ENCODE results near the gene LDLRAD4. TPM values are rescaled to one million over a fixed set of nuclear protein-coding genes. Genes with fewer than 3 reads are reported as not detected.

LDLRAD4 gene
- total RNA-seq, 1 donor from 2014 or later = 18.4 TPM

GRCh38 chr18:13178197-13178596 lies 40.4 kb upstream of the LDLRAD4 start:
- ATAC-seq (no peak), DNase-seq (no peak)
- Histone ChIP-seq H3K27me3 (no peaks in the 10 kb centered on the region), H3K9me3 (no peaks in the 10 kb centered on the region), H3K4me3 (no peak overlapping the region), H3K27ac (no peak overlapping the region), H3K4me1 (no peaks in the 10 kb centered on the region), H3K36me3 (no peaks in the 10 kb centered on the region)
- intact Hi-C loops (cut with DNase I) = no loop called here
- TF ChIP-seq, protein P1, sequence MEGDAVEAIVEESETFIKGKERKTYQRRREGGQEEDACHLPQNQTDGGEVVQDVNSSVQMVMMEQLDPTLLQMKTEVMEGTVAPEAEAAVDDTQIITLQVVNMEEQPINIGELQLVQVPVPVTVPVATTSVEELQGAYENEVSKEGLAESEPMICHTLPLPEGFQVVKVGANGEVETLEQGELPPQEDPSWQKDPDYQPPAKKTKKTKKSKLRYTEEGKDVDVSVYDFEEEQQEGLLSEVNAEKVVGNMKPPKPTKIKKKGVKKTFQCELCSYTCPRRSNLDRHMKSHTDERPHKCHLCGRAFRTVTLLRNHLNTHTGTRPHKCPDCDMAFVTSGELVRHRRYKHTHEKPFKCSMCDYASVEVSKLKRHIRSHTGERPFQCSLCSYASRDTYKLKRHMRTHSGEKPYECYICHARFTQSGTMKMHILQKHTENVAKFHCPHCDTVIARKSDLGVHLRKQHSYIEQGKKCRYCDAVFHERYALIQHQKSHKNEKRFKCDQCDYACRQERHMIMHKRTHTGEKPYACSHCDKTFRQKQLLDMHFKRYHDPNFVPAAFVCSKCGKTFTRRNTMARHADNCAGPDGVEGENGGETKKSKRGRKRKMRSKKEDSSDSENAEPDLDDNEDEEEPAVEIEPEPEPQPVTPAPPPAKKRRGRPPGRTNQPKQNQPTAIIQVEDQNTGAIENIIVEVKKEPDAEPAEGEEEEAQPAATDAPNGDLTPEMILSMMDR (IDR thresholded peaks at IDR 0.05) = no peak

- Histone ChIP-seq H3K4me1 (no peaks in the 10 kb centered on the region), H3K27ac (no peak overlapping the region), H3K4me3 (no peak overlapping the region), H3K36me3 (no peaks in the 10 kb centered on the region), H3K9me3 (no peaks in the 10 kb centered on the region), H3K27me3 (no peaks in the 10 kb centered on the region)
- no peak for DNase-seq
- intact Hi-C loops (cut with DNase I) = no loop called here
- ATAC-seq = no peak
- TF ChIP-seq, protein P1 (IDR thresholded peaks at IDR 0.05) = no peak
Observed at GRCh38 chr18:13178976-13179375, 39.6 kb upstream of the LDLRAD4 start.

DNA sequence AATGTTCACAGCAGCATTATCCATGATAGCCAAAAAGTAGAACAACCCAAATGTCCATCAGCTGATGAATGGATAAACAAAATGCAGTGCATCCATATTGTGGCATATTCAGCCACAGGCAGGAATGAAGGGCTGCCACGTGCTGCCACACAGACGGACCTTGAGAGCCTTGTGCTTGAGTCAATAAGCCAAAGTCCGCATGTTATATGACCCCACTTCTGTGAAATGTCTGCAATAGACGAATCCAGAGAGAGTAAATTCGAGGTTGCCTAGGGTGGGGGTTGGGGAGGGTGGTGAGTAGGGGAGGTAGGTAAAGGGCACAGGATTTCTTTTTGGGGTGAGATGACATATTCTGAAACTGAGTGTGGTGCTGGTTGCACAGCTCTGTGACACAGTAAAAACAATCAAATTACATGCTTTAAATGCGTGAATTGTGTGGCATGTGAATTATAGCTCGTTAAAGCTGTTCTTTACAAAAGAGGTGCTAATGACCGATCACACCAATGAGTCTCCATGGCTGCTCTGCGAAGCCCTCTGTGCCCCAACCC lies 38.9 kb upstream of the LDLRAD4 start:
- ATAC-seq (no peak), DNase-seq (no peak)
- intact Hi-C loops (cut with DNase I) = no loop called here
- Histone ChIP-seq H3K4me1 (no peaks in the 10 kb centered on the region), H3K27me3 (no peaks in the 10 kb centered on the region), H3K4me3 (no peak overlapping the region), H3K36me3 (no peaks in the 10 kb centered on the region), H3K9me3 (no peaks in the 10 kb centered on the region), H3K27ac (no peak overlapping the region)
- TF ChIP-seq, protein P1 (IDR thresholded peaks at IDR 0.05) = no peak

GRCh38 chr18:13180614-13181375 lies 37.8 kb upstream of the LDLRAD4 start:
- no peak overlapping the region for H3K4me3 ChIP-seq
- intact Hi-C loops (cut with DNase I) = no loop called here
- no peak overlapping the region for H3K27ac ChIP-seq
- no peak for DNase-seq
- H3K9me3 ChIP-seq = no peaks in the 10 kb centered on the region
- ATAC-seq = no peak
- H3K4me1 ChIP-seq = no peaks in the 10 kb centered on the region
- H3K27me3 ChIP-seq = no peaks in the 10 kb centered on the region
- TF ChIP-seq, protein P1 (IDR thresholded peaks at IDR 0.05) = no peak
- no peaks in the 10 kb centered on the region for H3K36me3 ChIP-seq

DNA sequence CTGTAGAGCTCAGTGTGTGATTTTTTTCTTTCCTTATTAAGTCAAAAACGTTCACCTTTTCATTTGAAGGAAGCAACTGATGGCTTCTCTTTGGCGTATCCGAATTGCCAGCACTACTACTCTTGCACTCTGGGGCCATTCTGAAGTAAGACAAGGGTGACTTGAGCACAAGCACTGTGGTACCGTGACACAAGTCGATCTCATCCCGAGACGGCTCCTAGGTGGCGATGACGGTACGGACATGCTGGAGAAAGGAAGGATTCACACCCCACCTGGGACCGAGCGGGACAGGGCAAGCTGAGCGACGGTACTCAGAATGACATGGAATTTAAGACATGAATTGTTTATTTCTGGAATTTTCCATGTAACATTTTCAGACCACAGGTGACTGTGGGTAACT lies 36.8 kb upstream of the LDLRAD4 start:
- TF ChIP-seq, protein P1 (IDR thresholded peaks at IDR 0.05) = no peak
- ATAC-seq (no peak), DNase-seq (no peak)
- no peaks in the 10 kb centered on the region for H3K4me1 ChIP-seq
- H3K27me3 ChIP-seq = no peaks in the 10 kb centered on the region
- H3K36me3 ChIP-seq = no peaks in the 10 kb centered on the region
- intact Hi-C loops (cut with DNase I) = no loop called here
- H3K27ac ChIP-seq = no peak overlapping the region
- H3K9me3 ChIP-seq = no peaks in the 10 kb centered on the region
- H3K4me3 ChIP-seq = no peak overlapping the region

Measured in upper lobe of right lung (tissue), 1 donor.